ENCODE data around the gene ADCY4.
A peak's percentile ranks its signal among the peaks of the same experiment; 100 is the strongest.

The ADCY4 gene

GRCh38 chr14:24297190-24297964 lies 37.5 kb downstream of the ADCY4 start:
- DNase-seq (ENCODE audit: low read depth), result no peak

- peak; percentile 81 for DNase-seq (ENCODE audit: low read depth)
These were observed 38.3 kb downstream of the ADCY4 start for GRCh38 chr14:24296341-24297157.

- no peak for DNase-seq (ENCODE audit: low read depth)
These were observed 41.3 kb downstream of the ADCY4 start for GRCh38 chr14:24293525-24293924.

- no peak for DNase-seq (ENCODE audit: low read depth)
These were observed 42.6 kb downstream of the ADCY4 start for GRCh38 chr14:24292118-24292807.

GRCh38 chr14:24291446-24292117 lies 43.3 kb downstream of the ADCY4 start:
- no peak for DNase-seq (ENCODE audit: low read depth)

GRCh38 chr14:24290746-24291145 lies 44.1 kb downstream of the ADCY4 start:
- no peak for DNase-seq (ENCODE audit: low read depth)

GRCh38 chr14:24289649-24290280 lies 45.1 kb downstream of the ADCY4 start:
- DNase-seq (ENCODE audit: low read depth), result no peak

GRCh38 chr14:24286996-24287395 lies 47.9 kb downstream of the ADCY4 start:
- no peak for DNase-seq (ENCODE audit: low read depth)

GRCh38 chr14:24285351-24285750 lies 49.5 kb downstream of the ADCY4 start:
- DNase-seq (ENCODE audit: low read depth), result no peak

GRCh38 chr14:24284501-24285035 lies 50.3 kb downstream of the ADCY4 start:
- no peak for DNase-seq (ENCODE audit: low read depth)

GRCh38 chr14:24283796-24284460 lies 50.9 kb downstream of the ADCY4 start:
- no peak for DNase-seq (ENCODE audit: low read depth)

- no peak for DNase-seq (ENCODE audit: low read depth)
These were observed 52.1 kb downstream of the ADCY4 start for GRCh38 chr14:24282736-24283135.

GRCh38 chr14:24281636-24282035 lies 53.2 kb downstream of the ADCY4 start:
- no peak for DNase-seq (ENCODE audit: low read depth)

- DNase-seq (ENCODE audit: low read depth), result no peak
These were observed 53.9 kb downstream of the ADCY4 start for GRCh38 chr14:24280797-24281460.

GRCh38 chr14:24279301-24280186 lies 55.3 kb downstream of the ADCY4 start:
- no peak for DNase-seq (ENCODE audit: low read depth)

- no peak for DNase-seq (ENCODE audit: low read depth)
These were observed 56.4 kb downstream of the ADCY4 start for GRCh38 chr14:24278424-24278823.

GRCh38 chr14:24277606-24278321 lies 57.1 kb downstream of the ADCY4 start:
- no peak for DNase-seq (ENCODE audit: low read depth)

GRCh38 chr14:24277071-24277470 lies 57.8 kb downstream of the ADCY4 start:
- no peak for DNase-seq (ENCODE audit: low read depth)
